Bronchial smooth muscle cell (primary cell): Measurements from ENCODE around the gene NEXN. TPM values are rescaled to one million over a fixed set of nuclear protein-coding genes. Genes with fewer than 3 reads are reported as not detected.

Experiments used
- total RNA-seq: library from RNA; depleted of rRNA; stranded (reverse); fragments of >200 nt; gene quantifications from 2 replicates; pipeline ENCODE4 v1.2.1, GENCODE V29; 2014

NEXN gene
- 9.1 and 19.9 TPM in 2 replicates for total RNA-seq

DNA sequence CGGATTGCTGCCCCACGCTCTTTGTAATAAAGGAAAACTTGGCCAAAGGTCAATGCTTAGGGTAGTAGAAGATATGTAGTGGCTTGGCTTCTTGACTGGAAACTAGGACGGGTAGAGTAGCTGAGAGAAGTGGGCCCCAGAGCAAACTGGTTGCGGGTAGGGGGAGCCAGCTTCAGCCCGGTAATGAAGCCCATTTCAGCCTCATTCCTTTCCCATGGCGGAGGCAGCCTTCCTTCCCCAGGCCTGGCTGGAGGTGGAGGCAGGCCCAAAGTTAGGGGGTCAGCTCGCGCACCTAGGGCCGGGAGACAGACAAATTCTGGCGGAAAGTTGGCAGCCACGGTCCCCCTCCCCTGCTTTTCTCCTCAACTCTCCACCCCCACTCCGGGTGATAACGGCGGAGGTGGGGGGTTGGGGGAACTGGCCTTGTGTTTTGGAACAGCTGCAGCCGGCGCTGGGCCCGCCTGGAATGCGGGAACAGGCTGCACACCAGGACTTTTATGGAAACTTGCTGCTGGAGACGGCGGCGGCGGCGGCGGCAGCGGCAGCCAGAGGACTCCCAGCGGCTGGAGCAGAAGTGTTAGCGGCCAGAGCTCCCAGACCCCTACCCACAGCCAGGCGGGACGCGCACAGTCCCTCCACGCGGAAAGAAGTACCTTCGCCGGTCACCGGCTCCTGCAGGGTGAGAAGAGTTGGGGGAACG is at the start of gene NEXN:
NEXN (plus strand) TSS at position 544 of the 700 bp plus-strand sequence. CDS start 27,483 bp downstream, outside the sequence.

DNA sequence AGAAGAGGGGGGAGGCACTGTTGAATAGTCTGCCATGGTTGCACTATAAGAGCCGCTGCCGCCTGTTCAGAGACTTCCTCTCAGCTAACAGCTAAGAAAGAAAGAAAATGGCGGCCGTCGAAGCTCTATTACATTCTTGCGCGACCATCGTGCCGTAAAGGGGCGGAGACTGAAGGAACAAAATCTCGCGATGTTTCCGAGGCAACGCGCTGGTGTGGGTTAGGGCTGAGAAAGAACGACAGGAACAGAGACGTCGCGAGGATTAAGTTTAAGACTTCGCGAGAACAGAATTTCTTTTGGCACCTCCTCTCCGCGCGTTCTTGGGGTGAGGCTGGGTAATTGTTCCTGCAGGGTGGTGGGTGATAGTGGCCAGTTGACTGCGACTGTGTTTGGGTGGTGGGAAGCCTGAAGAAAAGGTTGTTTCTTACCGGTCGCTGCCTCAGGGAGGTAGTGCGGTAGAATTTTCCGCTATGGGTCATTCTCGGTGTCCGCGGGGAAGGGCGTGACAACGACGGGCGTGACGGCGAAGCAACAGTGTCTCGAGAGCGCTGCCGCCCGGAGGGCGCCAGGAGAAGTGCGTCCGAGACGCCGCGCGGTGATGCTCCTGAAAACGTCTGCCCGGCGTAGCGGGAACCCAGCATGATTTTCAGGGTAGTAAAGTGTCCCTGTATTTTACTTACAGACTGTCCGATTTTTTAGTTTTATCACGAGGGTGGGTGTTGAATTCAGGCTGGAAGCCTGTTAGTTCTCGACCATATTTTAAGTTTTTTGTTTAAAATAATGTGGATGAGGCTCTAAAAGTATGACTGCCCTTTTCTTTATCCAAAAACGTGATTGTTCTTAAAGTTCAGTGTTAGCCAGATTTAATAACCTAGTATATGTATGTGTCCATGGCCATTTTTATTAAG is 90.8 kb downstream of the NEXN start, which contains the start of gene FUBP1:
FUBP1 (minus strand) TSS at position 104 of the 908 bp plus-strand sequence; CDS start at position 36, 68 bp downstream.

Other genes with a start within 250 kb of the NEXN start
- 61.7 and 61.9 TPM in 2 replicates for gene ZZZ3, start 206.0 kb upstream of the NEXN start, total RNA-seq
- gene USP33, start 128.8 kb upstream of the NEXN start, total RNA-seq = 54.7 and 92.4 TPM in 2 replicates
- 11.5 and 11.6 TPM in 2 replicates for gene MIGA1, start 109.0 kb upstream of the NEXN start, total RNA-seq
- gene FUBP1, start 90.4 kb downstream of the NEXN start, total RNA-seq = 59.6 and 75.0 TPM in 2 replicates
- 26.0 and 53.1 TPM in 2 replicates for gene DNAJB4, start 116.3 kb downstream of the NEXN start, total RNA-seq
- gene GIPC2, start 157.3 kb downstream of the NEXN start, total RNA-seq = 0.09 and 0.16 TPM in 2 replicates